NCI-H2196 treated with DMSO at 0.1 percent for 48 hours (cell line): Measurements from ENCODE around the gene TAF3.
"Not testable (repeated sequence)": the region's sequence is repeated elsewhere in the genome, so short reads cannot be mapped to it uniquely, and the experiment has no call there.

Source experiments
- DNase-seq: peaks from one replicate; lab custom pipeline; 2025; ENCODE audit not compliant: unreplicated experiment; lab: John Stamatoyannopoulos, UW

The TAF3 gene

GRCh38 chr10:8026349-8027259 is 208.3 kb downstream of the TAF3 start:
- no peak for DNase-seq

- not testable (repeated sequence) for DNase-seq
These were observed 212.9 kb downstream of the TAF3 start for GRCh38 chr10:8031211-8031610.

GRCh38 chr10:8032558-8032957 is 214.3 kb downstream of the TAF3 start:
- DNase-seq: no peak

- DNase-seq: no peak
These were observed 215.6 kb downstream of the TAF3 start for GRCh38 chr10:8033812-8034465.

GRCh38 chr10:8034466-8035005 is 216.2 kb downstream of the TAF3 start:
- DNase-seq: no peak

GRCh38 chr10:8035006-8035640 is 216.8 kb downstream of the TAF3 start:
- no peak for DNase-seq

- no peak for DNase-seq
These were observed 217.6 kb downstream of the TAF3 start for GRCh38 chr10:8035641-8036470.

GRCh38 chr10:8036506-8037198 is 218.3 kb downstream of the TAF3 start:
- DNase-seq: no peak

GRCh38 chr10:8037199-8037801 is 219.0 kb downstream of the TAF3 start:
- no peak for DNase-seq

GRCh38 chr10:8037941-8038894 is 219.9 kb downstream of the TAF3 start:
- no peak for DNase-seq

- no peak for DNase-seq
These were observed 221.1 kb downstream of the TAF3 start for GRCh38 chr10:8039321-8039881.

GRCh38 chr10:8040651-8041050 is 222.3 kb downstream of the TAF3 start:
- no peak for DNase-seq

GRCh38 chr10:8041284-8041991 is 223.1 kb downstream of the TAF3 start:
- no peak for DNase-seq

GRCh38 chr10:8041992-8042720 is 223.9 kb downstream of the TAF3 start:
- no peak for DNase-seq

GRCh38 chr10:8042721-8043568 is 224.6 kb downstream of the TAF3 start:
- no peak for DNase-seq
